ENCODE results near the gene GJC1. TPM values are rescaled to one million over a fixed set of nuclear protein-coding genes. Genes with fewer than 3 reads are reported as not detected.

The GJC1 gene
- total RNA-seq, 1 experiment from 2014 or later, result 119 TPM

GRCh38 chr17:44797802-44798201 is 32.3 kb downstream of the GJC1 start:
- TF ChIP-seq CTCF (conservative IDR thresholded peaks at IDR 0.05), result no peak
- Histone ChIP-seq H3K27me3 (ENCODE audit: insufficient read depth, low read length) (no peaks in the 10 kb centered on the region), H3K23ac (ENCODE audit: insufficient read length, low read depth, low read length) (no peak overlapping the region), H3K56ac (ENCODE audit: insufficient read length, low read depth, low read length) (no peak overlapping the region), H2BK12ac (ENCODE audit: insufficient read length, low read depth, low read length) (no peak overlapping the region), H2AFZ (ENCODE audit: low read length) (no peak overlapping the region), H4K20me1 (ENCODE audit: control insufficient read depth, insufficient read depth, insufficient read length) (no peaks in the 10 kb centered on the region), H3K14ac (ENCODE audit: insufficient read depth, low read length) (no peak overlapping the region), H2BK5ac (ENCODE audit: insufficient read length, low read length) (no peak overlapping the region), H4K5ac (ENCODE audit: insufficient read length, low read depth, low read length) (no peak overlapping the region), H3K9ac (ENCODE audit: extremely low read depth, insufficient read length, low read length) (no peak overlapping the region), H3K4ac (ENCODE audit: low read depth, low read length) (no peak overlapping the region), H2AK5ac (ENCODE audit: insufficient read length, low read length) (no peak overlapping the region), H2BK120ac (ENCODE audit: low read depth, low read length, poor library complexity, severe bottlenecking) (no peak overlapping the region), H3K4me1 (ENCODE audit: insufficient read depth, low read length) (no peaks in the 10 kb centered on the region; the same call in 1 of the 2 replicates), H3T11ph (ENCODE audit: low read length) (no peak overlapping the region), H2BK20ac (ENCODE audit: low read depth, low read length, poor library complexity, severe bottlenecking) (no peak overlapping the region), H4K8ac (replicated peaks; ENCODE audit: insufficient read length, low read depth, low read length) (no peak overlapping the region), H3K27ac (ENCODE audit: insufficient read length, low read depth, low read length) (no peak overlapping the region), H2BK15ac (ENCODE audit: low read depth, low read length) (no peak overlapping the region), H3K4me2 (ENCODE audit: insufficient read depth, insufficient read length, low read length) (no peak overlapping the region), H3K79me2 (ENCODE audit: insufficient read depth, low read length) (no peaks in the 10 kb centered on the region), H4K91ac (ENCODE audit: insufficient read length, low read depth, low read length) (no peak overlapping the region), H3K23me2 (ENCODE audit: insufficient read length, low read depth, low read length, poor library complexity, severe bottlenecking) (no peaks in the 10 kb centered on the region), H3K18ac (ENCODE audit: insufficient read length, low read depth, low read length) (no peak overlapping the region), H3K9me3 (ENCODE audit: control insufficient read depth, low read depth, low read length) (no peaks in the 10 kb centered on the region), H3K79me1 (ENCODE audit: insufficient read depth, low read depth, low read length, poor library complexity, severe bottlenecking) (peaks cover 3% of the 10 kb centered on the region)
- peaks cover 5 to 20% of the 10 kb centered on the region in 2 experiments for H3K4me1 Mint-ChIP-seq
- H3K27me3 Mint-ChIP-seq (ENCODE audit: low read depth), result no peaks in the 10 kb centered on the region
- no peak for DNase-seq
- WGBS (ENCODE audit: extremely low coverage, insufficient read length, low lambda C conversion rate), result no CpG with 5 or more reads among the region's 11 CpGs
- peaks cover 17 to 45% (median 29%) of the 10 kb centered on the region in 3 experiments; a peak in 6 of 7 replicates for H3K36me3 Mint-ChIP-seq (ENCODE audit: insufficient read depth in 1 of 3, low read depth in 3 of 3)
- H3K4me3 Mint-ChIP-seq, result no peak overlapping the region
- peak overlapping the region in 2 of 3 experiments; percentile 45 to 85; a peak in 5 of 7 replicates for H3K27ac Mint-ChIP-seq
- no peaks in the 10 kb centered on the region for H3K9me3 Mint-ChIP-seq
